MM.1S (cell line): Measurements from ENCODE around the gene PLCB4.

Experiments used
- DNase-seq: peaks from one replicate; pipeline ENCODE4 v3.0.0-alpha.2; 2015
- H2AFZ ChIP-seq: fragments of 300-600 bp; sonication (generic); 2 replicates; pipeline ENCODE4 v1.6.0; 2016; ENCODE audit warnings: antibody characterized with exemption, low read length
- H3F3A ChIP-seq: fragments of 300-600 bp; sonication (generic); 2 replicates; pipeline ENCODE4 v1.6.1; 2016; ENCODE audit warnings: mild to moderate bottlenecking, antibody characterized with exemption, low read length, moderate library complexity, mixed read lengths; ENCODE audit not compliant: insufficient read depth
- H3K27ac ChIP-seq: fragments of 300-600 bp; sonication (generic); 2 replicates; pipeline ENCODE4 v1.5.1; 2016; ENCODE audit warnings: mild to moderate bottlenecking, low read length
- H3K27me3 ChIP-seq: fragments of 300-600 bp; sonication (generic); replicated peaks from 2 replicates; pipeline ENCODE4 v1.6.0; 2016; ENCODE audit warnings: low read length; ENCODE audit not compliant: insufficient read depth
- H3K36me3 ChIP-seq: fragments of 300-600 bp; sonication (generic); replicated peaks from 2 replicates; pipeline ENCODE4 v1.6.1; 2016; ENCODE audit warnings: mild to moderate bottlenecking, low read length, mixed read lengths; ENCODE audit not compliant: insufficient read depth
- H3K4me1 ChIP-seq: fragments of 300-600 bp; sonication (generic); 2 replicates; pipeline ENCODE4 v1.6.1; 2016; ENCODE audit warnings: low read length, mixed read lengths
- H3K4me2 ChIP-seq: fragments of 300-600 bp; sonication (generic); 2 replicates; pipeline ENCODE4 v1.6.0; 2016; ENCODE audit warnings: low read depth, low read length
- H3K4me3 ChIP-seq: fragments of 300-600 bp; sonication (generic); 2 replicates; pipeline ENCODE4 v1.5.1; 2016; ENCODE audit warnings: low read length, mixed read lengths
- H3K79me2 ChIP-seq: fragments of 300-600 bp; sonication (generic); 2 replicates; pipeline ENCODE4 v1.6.1; 2016; ENCODE audit warnings: mixed run types, low read length, mixed read lengths
- H3K9ac ChIP-seq: fragments of 300-600 bp; sonication (generic); 2 replicates; pipeline ENCODE4 v1.6.1; 2016; ENCODE audit warnings: low read length, mixed read lengths
- H3K9me2 ChIP-seq: fragments of 300-600 bp; sonication (generic); replicated peaks from 2 replicates; pipeline ENCODE4 v1.6.1; 2016; ENCODE audit warnings: mild to moderate bottlenecking, low read length, mixed read lengths; ENCODE audit not compliant: insufficient read depth
- H3K9me3 ChIP-seq: fragments of 300-600 bp; sonication (generic); replicated peaks from 2 replicates; pipeline ENCODE4 v1.6.1; 2016; ENCODE audit warnings: mild to moderate bottlenecking, low read length, mixed read lengths; ENCODE audit not compliant: insufficient read depth
- H4K20me1 ChIP-seq: fragments of 300-600 bp; sonication (generic); 2 replicates; pipeline ENCODE4 v1.6.1; 2016; ENCODE audit warnings: mild to moderate bottlenecking, low read length, moderate library complexity, mixed read lengths; ENCODE audit not compliant: insufficient read depth
- EZH2 ChIP-seq: fragments of 300-600 bp; sonication (generic); optimal IDR thresholded peaks from 2 replicates; pipeline ENCODE3; 2017; ENCODE audit warnings: low read depth, mild to moderate bottlenecking, antibody characterized with exemption, low read length, mixed read lengths
- EZH2phosphoT487 ChIP-seq: fragments of 300-600 bp; sonication (generic); IDR thresholded peaks from 2 replicates; pipeline ENCODE4 v1.6.1; 2018; ENCODE audit warnings: antibody characterized with exemption, low read length
- TF ChIP-seq, protein P1 (sequence below): fragments of 300-600 bp; sonication (generic); IDR thresholded peaks from 2 replicates; pipeline ENCODE4 v1.5.1; 2016; ENCODE audit warnings: antibody characterized with exemption, low read length, mixed read lengths

The PLCB4 gene

DNA sequence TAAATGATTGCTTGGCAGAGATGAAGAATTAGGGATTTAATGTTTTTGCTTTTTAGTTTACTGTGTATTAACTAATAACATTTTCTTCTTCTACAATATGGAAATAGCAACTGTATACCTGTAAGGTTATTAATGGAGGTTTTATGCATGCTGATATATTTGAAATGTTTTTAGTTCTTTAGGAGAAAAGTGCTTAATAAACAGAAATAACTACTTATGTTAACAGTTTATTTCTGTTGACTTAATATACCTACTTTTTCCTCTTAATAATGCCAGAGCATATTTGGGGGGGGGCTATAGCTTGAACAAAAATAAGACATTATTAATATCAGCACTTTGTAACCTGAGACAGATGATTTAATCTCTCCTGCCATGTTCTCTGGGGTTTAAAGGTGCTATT is 33.6 kb downstream of the PLCB4 start:
- H3K9ac ChIP-seq, result no peak overlapping the region
- H3F3A ChIP-seq, result no peaks in the 10 kb centered on the region
- H3K4me3 ChIP-seq, result no peak overlapping the region
- no peaks in the 10 kb centered on the region for H3K4me1 ChIP-seq
- H3K27ac ChIP-seq, result no peak overlapping the region
- H3K9me3 ChIP-seq, result no peaks in the 10 kb centered on the region
- no peaks in the 10 kb centered on the region for H4K20me1 ChIP-seq
- no peaks in the 10 kb centered on the region for H3K9me2 ChIP-seq
- H3K27me3 ChIP-seq, result no peaks in the 10 kb centered on the region
- no peaks in the 10 kb centered on the region for H3K36me3 ChIP-seq
- no peak for DNase-seq
- no peak overlapping the region for H2AFZ ChIP-seq
- H3K4me2 ChIP-seq, result no peak overlapping the region
- H3K79me2 ChIP-seq, result no peaks in the 10 kb centered on the region
- TF ChIP-seq, protein P1, sequence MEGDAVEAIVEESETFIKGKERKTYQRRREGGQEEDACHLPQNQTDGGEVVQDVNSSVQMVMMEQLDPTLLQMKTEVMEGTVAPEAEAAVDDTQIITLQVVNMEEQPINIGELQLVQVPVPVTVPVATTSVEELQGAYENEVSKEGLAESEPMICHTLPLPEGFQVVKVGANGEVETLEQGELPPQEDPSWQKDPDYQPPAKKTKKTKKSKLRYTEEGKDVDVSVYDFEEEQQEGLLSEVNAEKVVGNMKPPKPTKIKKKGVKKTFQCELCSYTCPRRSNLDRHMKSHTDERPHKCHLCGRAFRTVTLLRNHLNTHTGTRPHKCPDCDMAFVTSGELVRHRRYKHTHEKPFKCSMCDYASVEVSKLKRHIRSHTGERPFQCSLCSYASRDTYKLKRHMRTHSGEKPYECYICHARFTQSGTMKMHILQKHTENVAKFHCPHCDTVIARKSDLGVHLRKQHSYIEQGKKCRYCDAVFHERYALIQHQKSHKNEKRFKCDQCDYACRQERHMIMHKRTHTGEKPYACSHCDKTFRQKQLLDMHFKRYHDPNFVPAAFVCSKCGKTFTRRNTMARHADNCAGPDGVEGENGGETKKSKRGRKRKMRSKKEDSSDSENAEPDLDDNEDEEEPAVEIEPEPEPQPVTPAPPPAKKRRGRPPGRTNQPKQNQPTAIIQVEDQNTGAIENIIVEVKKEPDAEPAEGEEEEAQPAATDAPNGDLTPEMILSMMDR, result no peak
- TF ChIP-seq EZH2phosphoT487 (no peak), EZH2 (no peak)

GRCh38 chr20:9103955-9104354 is 35.1 kb downstream of the PLCB4 start:
- H3K4me2 ChIP-seq, result no peak overlapping the region
- H3K36me3 ChIP-seq, result no peaks in the 10 kb centered on the region
- no peak for DNase-seq
- H3K27me3 ChIP-seq, result no peaks in the 10 kb centered on the region
- no peaks in the 10 kb centered on the region for H3K9me2 ChIP-seq
- H3K4me1 ChIP-seq, result no peaks in the 10 kb centered on the region
- no peaks in the 10 kb centered on the region for H3K79me2 ChIP-seq
- H3K9me3 ChIP-seq, result no peaks in the 10 kb centered on the region
- no peak overlapping the region for H2AFZ ChIP-seq
- no peak overlapping the region for H3K4me3 ChIP-seq
- no peaks in the 10 kb centered on the region for H3F3A ChIP-seq
- TF ChIP-seq, protein P1, result no peak
- TF ChIP-seq EZH2phosphoT487, result no peak
- no peak for TF ChIP-seq EZH2
- no peak overlapping the region for H3K27ac ChIP-seq
- H3K9ac ChIP-seq, result no peak overlapping the region
- no peaks in the 10 kb centered on the region for H4K20me1 ChIP-seq

DNA sequence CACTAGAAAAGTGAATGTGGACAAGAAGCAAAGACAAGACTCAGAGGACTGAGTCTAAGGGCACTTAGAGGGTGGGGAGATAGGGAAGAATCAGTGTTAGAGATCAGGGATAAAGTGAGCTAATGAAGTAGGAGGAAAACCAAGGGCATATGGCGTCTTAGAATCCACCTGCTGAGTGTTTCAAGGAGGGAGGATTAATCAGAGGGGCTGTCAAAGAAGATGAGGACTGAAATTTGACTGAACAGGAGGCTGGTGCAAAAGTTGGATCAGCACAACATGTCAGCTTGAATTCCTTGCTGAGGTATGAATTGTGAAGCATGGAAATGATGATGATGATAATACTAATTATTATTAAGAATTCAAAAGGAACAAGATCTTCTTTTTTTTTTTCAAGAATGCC is 39.4 kb downstream of the PLCB4 start:
- Histone ChIP-seq H3K4me2 (no peak overlapping the region), H2AFZ (no peak overlapping the region), H3K4me1 (no peaks in the 10 kb centered on the region), H3K9me3 (no peaks in the 10 kb centered on the region), H3K9ac (no peak overlapping the region), H3K27ac (no peak overlapping the region), H3K79me2 (no peaks in the 10 kb centered on the region), H3K27me3 (no peaks in the 10 kb centered on the region), H4K20me1 (no peaks in the 10 kb centered on the region), H3K4me3 (no peak overlapping the region), H3K9me2 (no peaks in the 10 kb centered on the region), H3K36me3 (no peaks in the 10 kb centered on the region), H3F3A (no peaks in the 10 kb centered on the region)
- DNase-seq, result no peak
- TF ChIP-seq, protein P1, result no peak
- TF ChIP-seq EZH2 (no peak), EZH2phosphoT487 (no peak)
